H1 (cell line): Measurements from ENCODE around the gene OXSR1. TPM values are rescaled to one million over a fixed set of nuclear protein-coding genes. Genes with fewer than 3 reads are reported as not detected.

Experiments used
- CTCF ChIA-PET: fragments of 300-600 bp; sonication (Branson Sonifier 250); formaldehyde crosslinking; loops from one replicate; lab custom pipeline; 2021; ENCODE audit not compliant: partially characterized antibody; lab: Charles Lee
- POLR2A ChIA-PET: fragments of 300-600 bp; sonication (Branson Sonifier 250); formaldehyde crosslinking; loops from one replicate; lab custom pipeline; 2021; ENCODE audit warnings: inconsistent platforms; ENCODE audit not compliant: partially characterized antibody; lab: Charles Lee
- DNase-seq, 2 experiments: peaks; one replicate each; pipeline versions ENCODE4 v3.0.0 to v3.0.0-alpha.2; 2010 to 2022; ENCODE audit warnings: low spot score in 2 of 2, low read depth in 1 of 2, mixed read lengths in 1 of 2
- FAIRE-seq: peaks from 2 replicates; lab custom pipeline; 2011; peaks lifted over from hg19 to GRCh38; lab: Jason Lieb, UNC
- H2AFZ ChIP-seq: 2 replicates; pipeline ENCODE4 v1.8.1; 2012; ENCODE audit warnings: low read length, inconsistent platforms
- H2AK5ac ChIP-seq: 2 replicates; pipeline ENCODE4 v1.6.1; 2013; ENCODE audit warnings: low read depth, low read length
- H2BK120ac ChIP-seq: replicated peaks from 2 replicates; pipeline ENCODE3; 2013; ENCODE audit warnings: low read depth, low read length, inconsistent platforms
- H2BK12ac ChIP-seq: 2 replicates; pipeline ENCODE4 v1.6.1; 2013; ENCODE audit warnings: low read depth, low read length
- H2BK15ac ChIP-seq: 2 replicates; pipeline ENCODE4 v1.6.1; 2013; ENCODE audit warnings: low read length
- H2BK20ac ChIP-seq: 2 replicates; pipeline ENCODE4 v1.6.1; 2013; ENCODE audit warnings: low read length
- H2BK5ac ChIP-seq: 2 replicates; pipeline ENCODE4 v1.6.1; 2013; ENCODE audit warnings: low read depth, low read length
- H3K14ac ChIP-seq: 2 replicates; pipeline ENCODE4 v1.6.1; 2013; ENCODE audit warnings: inconsistent platforms; ENCODE audit not compliant: insufficient read length
- H3K18ac ChIP-seq: 2 replicates; pipeline ENCODE4 v1.6.1; 2013; ENCODE audit warnings: low read length; ENCODE audit errors: extremely low read depth
- H3K23ac ChIP-seq: 2 replicates; pipeline ENCODE4 v1.6.1; 2013; ENCODE audit warnings: inconsistent platforms; ENCODE audit not compliant: insufficient read length
- H3K23me2 ChIP-seq: 2 replicates; pipeline ENCODE4 v1.6.1; 2013; ENCODE audit warnings: low read depth, low read length
- H3K27ac ChIP-seq: 2 replicates; pipeline ENCODE4 v1.6.1; 2011; ENCODE audit warnings: low read depth, low read length, inconsistent platforms
- H3K27me3 ChIP-seq, 4 experiments: replicated peaks in 1 of 4; 1 replicate in 1 of 4; 2 replicates in 3 of 4; pipeline versions ENCODE4 v1.6.1 to v1.8.1; 2011 to 2013; ENCODE audit warnings: low read length in 3 of 4, mild to moderate bottlenecking in 3 of 4, inconsistent platforms in 2 of 4, mixed read lengths in 2 of 4, moderate library complexity in 1 of 4; ENCODE audit not compliant: control insufficient read depth in 3 of 4, insufficient read depth in 3 of 4; ENCODE audit errors: extremely low read depth in 1 of 4
- H3K36me3 ChIP-seq, 4 experiments: 2 replicates each; pipeline versions ENCODE4 v1.6.1 to v1.8.1; 2011 to 2013; ENCODE audit warnings: mild to moderate bottlenecking in 4 of 4, low read length in 3 of 4, moderate library complexity in 2 of 4, control low read depth in 1 of 4, inconsistent platforms in 1 of 4; ENCODE audit not compliant: insufficient read depth in 4 of 4, control insufficient read depth in 2 of 4
- H3K4ac ChIP-seq: replicated peaks from 2 replicates; pipeline ENCODE3; 2013; ENCODE audit warnings: low read length, low read depth, mixed read lengths, inconsistent platforms; ENCODE audit not compliant: insufficient read length
- H3K4me1 ChIP-seq, 4 experiments: replicated peaks in 1 of 4; 1 replicate in 1 of 4; 2 replicates in 3 of 4; pipeline versions ENCODE4 v1.6.1 to v1.8.1; 2011 to 2013; ENCODE audit warnings: low read length in 3 of 4, inconsistent platforms in 2 of 4, mixed read lengths in 1 of 4; ENCODE audit not compliant: insufficient read depth in 4 of 4, control insufficient read depth in 3 of 4
- H3K4me2 ChIP-seq, 2 experiments: 2 replicates each; pipeline versions ENCODE4 v1.6.1 to v1.8.1; 2011 to 2013; ENCODE audit warnings: low read depth in 2 of 2, low read length in 2 of 2, control low read depth in 1 of 2, inconsistent platforms in 1 of 2, mild to moderate bottlenecking in 1 of 2; ENCODE audit not compliant: insufficient read depth in 1 of 2
- H3K4me3 ChIP-seq, 4 experiments: fragments of 200-600, 300-600 bp in 1 of 4; sonication (generic), shearing (Covaris generic), sonication (Bioruptor Twin) in 1 of 4; 2 replicates each; pipeline versions ENCODE4 v1.5.1 to v1.8.1; 2011 to 2016; ENCODE audit warnings: low read length in 4 of 4, low read depth in 3 of 4, control low read depth in 2 of 4, inconsistent platforms in 2 of 4, mild to moderate bottlenecking in 2 of 4, mixed read lengths in 1 of 4, moderate library complexity in 1 of 4; ENCODE audit not compliant: insufficient read depth in 2 of 4; ENCODE audit errors: extremely low read depth in 1 of 4
- H3K56ac ChIP-seq: replicated peaks from 2 replicates; pipeline ENCODE3; 2013; ENCODE audit warnings: low read depth, mild to moderate bottlenecking, mixed read lengths, low read length, inconsistent platforms; ENCODE audit not compliant: insufficient read length
- H3K79me1 ChIP-seq: 2 replicates; pipeline ENCODE4 v1.6.1; 2013; ENCODE audit warnings: low read depth, low read length, control low read depth
- H3K79me2 ChIP-seq, 2 experiments: 2 replicates each; pipeline versions ENCODE4 v1.6.1 to v1.8.1; 2012 to 2013; ENCODE audit warnings: low read length in 2 of 2, mild to moderate bottlenecking in 2 of 2, inconsistent platforms in 1 of 2; ENCODE audit not compliant: insufficient read depth in 2 of 2, control insufficient read depth in 1 of 2
- H3K9ac ChIP-seq, 4 experiments: replicated peaks in 1 of 4; 1 replicate in 1 of 4; 2 replicates in 3 of 4; pipeline versions ENCODE4 v1.6.1 to v1.8.1; 2011 to 2013; ENCODE audit warnings: low read depth in 3 of 4, low read length in 3 of 4, control low read depth in 2 of 4, mild to moderate bottlenecking in 2 of 4, moderate library complexity in 2 of 4, inconsistent platforms in 1 of 4; ENCODE audit errors: extremely low read depth in 1 of 4
- H3K9me3 ChIP-seq, 2 experiments: 2 replicates each; pipeline versions ENCODE4 v1.6.1 to v1.8.1; 2012 to 2013; ENCODE audit warnings: mild to moderate bottlenecking in 2 of 2, moderate library complexity in 2 of 2, control low read depth in 1 of 2, inconsistent platforms in 1 of 2, low read depth in 1 of 2, low read length in 1 of 2, mixed read lengths in 1 of 2; ENCODE audit not compliant: insufficient read depth in 2 of 2
- H4K20me1 ChIP-seq, 2 experiments: replicated peaks in 1 of 2; 2 replicates each; pipeline versions ENCODE3 to v1.8.1; 2011 to 2013; ENCODE audit warnings: inconsistent platforms in 2 of 2, low read length in 2 of 2, mild to moderate bottlenecking in 1 of 2; ENCODE audit not compliant: insufficient read depth in 2 of 2, control insufficient read depth in 1 of 2
- H4K5ac ChIP-seq: 2 replicates; pipeline ENCODE4 v1.6.1; 2013; ENCODE audit warnings: low read length, low read depth, mixed read lengths, inconsistent platforms; ENCODE audit not compliant: insufficient read length
- H4K8ac ChIP-seq: 2 replicates; pipeline ENCODE4 v1.8.0; 2013; ENCODE audit warnings: mild to moderate bottlenecking, moderate library complexity, low read length, inconsistent platforms; ENCODE audit not compliant: insufficient read depth; ENCODE audit errors: extremely low read depth
- H4K91ac ChIP-seq: replicated peaks from 2 replicates; pipeline ENCODE3; 2013; ENCODE audit warnings: low read length, mixed read lengths, inconsistent platforms; ENCODE audit not compliant: insufficient read length
- CTCF ChIP-seq, 3 experiments: IDR thresholded peaks; 1 replicate in 2 of 3; 2 replicates in 1 of 3; pipeline versions ENCODE4 v1.5.1 to v1.6.1; 2011; ENCODE audit warnings: low read length in 3 of 3, mild to moderate bottlenecking in 3 of 3, inconsistent platforms in 2 of 3, low read depth in 1 of 3, moderate library complexity in 1 of 3; ENCODE audit not compliant: insufficient read depth in 1 of 3; ENCODE audit errors: control extremely low read depth in 1 of 3
- PHF8 ChIP-seq: fragments of 200-600 bp; sonication (generic); conservative IDR thresholded peaks from 2 replicates; pipeline ENCODE4 v1.7.1; 2012; ENCODE audit warnings: low read depth, mild to moderate bottlenecking, inconsistent platforms, low read length, moderate library complexity
- SP2 ChIP-seq: IDR thresholded peaks from 2 replicates; pipeline ENCODE4 v1.6.1; 2012; ENCODE audit warnings: mild to moderate bottlenecking, low read length, inconsistent platforms
- WGBS, 2 experiments: shearing (Covaris generic) in 1 of 2; methylation state at CpG; one replicate each; pipeline versions ENCODE4 v1.1.6 to v1.1.7; 2013 to 2015; ENCODE audit warnings: low lambda C conversion rate in 2 of 2, mixed read lengths in 2 of 2, inconsistent platforms in 1 of 2, low coverage in 1 of 2, missing lambda C conversion rate in 1 of 2; ENCODE audit not compliant: insufficient replicate concordance in 2 of 2, insufficient coverage in 1 of 2, insufficient read length in 1 of 2; ENCODE audit errors: extremely low coverage in 1 of 2, missing lambda C conversion rate in 1 of 2; 5-methylcytosine and 5-hydroxymethylcytosine counted together
- polyA plus RNA-seq, 7 experiments: library from polyadenylated mRNA; depleted of rRNA in 3 of 7; stranded (reverse) in 5 of 7; unstranded in 2 of 7; fragments of >200 nt in 5 of 7; fragments of 200-250 nt in 2 of 7; gene quantifications; 1 replicate in 5 of 7; 2 replicates in 1 of 7; 4 replicates in 1 of 7; pipeline versions ENCODE4 v1.2.1 to v1.2.3, GENCODE V29; 2011 to 2013; ENCODE audit warnings: missing spikeins in 2 of 7, mixed read lengths in 2 of 7
- total RNA-seq: library from RNA; stranded (reverse); fragmentation: NEBNext Ultra II Directional; extraction: Animal tissue kit (Norgen Biotek cat#: 25700); gene quantifications from 2 replicates; pipeline ENCODE4 v1.2.1, GENCODE V29; 2021

OXSR1 gene
- total and polyA plus RNA-seq, 2 of the 8 experiments (the other 6 are each of a cell fraction or from before 2014, with no cell fraction given) = 25.1 to 47.0 TPM

DNA sequence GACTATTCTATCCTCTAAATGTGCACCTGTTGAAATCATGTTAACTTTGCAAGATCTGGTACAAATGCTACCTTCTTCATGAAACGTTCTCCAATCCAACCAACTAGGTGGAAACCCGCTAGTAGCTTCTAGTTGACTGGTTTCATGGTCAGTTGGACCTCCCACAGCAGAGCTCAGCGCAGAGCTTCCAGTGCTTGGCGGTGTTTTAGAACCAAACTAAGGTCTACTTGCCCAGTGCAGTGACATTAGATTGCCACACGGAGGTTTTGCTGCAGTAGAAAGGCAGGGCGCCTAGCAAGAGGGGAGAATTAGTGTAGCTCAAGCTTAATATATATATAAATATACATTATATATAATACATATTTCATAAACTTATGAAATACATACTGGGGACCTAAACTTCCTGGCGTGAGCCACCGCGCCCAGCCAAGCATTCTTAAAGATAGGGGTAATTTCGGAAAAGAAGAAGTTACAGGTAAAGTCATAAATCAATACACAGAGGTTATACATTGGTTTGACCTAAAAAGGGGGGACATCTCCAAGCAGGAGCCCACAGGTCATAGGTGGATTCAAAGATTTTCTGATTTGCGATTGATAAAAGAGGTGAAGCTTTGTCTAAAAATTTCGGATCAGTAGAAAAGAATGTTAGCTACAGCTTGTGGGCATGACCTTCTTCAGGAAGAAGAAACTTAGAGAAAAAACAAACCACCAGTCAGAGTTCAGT lies 2.1 kb upstream of the OXSR1 start:
- H3K56ac ChIP-seq = no peak overlapping the region
- no peak for DNase-seq
- WGBS, 2 experiments = 83% methylated on average over 12 of the region's 12 CpGs; no CpG with 5 or more reads in 1 of the 2 experiments
- peak in 1 of 3 experiments; percentile 16; a peak in 2 of 4 replicates for TF ChIP-seq CTCF (IDR thresholded peaks at IDR 0.05; ENCODE audit: control extremely low read depth in 1 of 3, insufficient read depth in 1 of 3, low read depth in 1 of 3, low read length in 3 of 3)
- TF ChIP-seq SP2 = no peak
- no peak for TF ChIP-seq PHF8
- FAIRE-seq = no peak
- peaks cover 0 to 2% (median 0%) of the 10 kb centered on the region in 4 experiments; a peak in 3 of 7 replicates for H3K4me1 ChIP-seq
- H3K9me3 ChIP-seq = no peaks in the 10 kb centered on the region
- H4K8ac ChIP-seq = no peak overlapping the region
- no peak overlapping the region; a peak in 1 of 4 replicates for H3K4me2 ChIP-seq
- no peak overlapping the region for H2BK120ac ChIP-seq
- H3K14ac ChIP-seq = no peak overlapping the region
- H3K79me1 ChIP-seq = no peaks in the 10 kb centered on the region; the same call in 1 of the 2 replicates
- no peak overlapping the region for H2BK12ac ChIP-seq
- no peak overlapping the region for H2BK5ac ChIP-seq
- no peak overlapping the region for H2AK5ac ChIP-seq
- H2BK15ac ChIP-seq = no peak overlapping the region
- no peaks in the 10 kb centered on the region for H3K36me3 ChIP-seq
- H2BK20ac ChIP-seq = no peak overlapping the region
- no peak overlapping the region for H3K27ac ChIP-seq
- H4K91ac ChIP-seq = no peak overlapping the region
- ChIA-PET POLR2A (interaction anchor here (1.4 to 4.1 kb wide), 3 partner anchors 26 to 183 kb away, joined by 3 to 38 read pairs (median 3); partner anchors contain the start of genes ACAA1, MYD88 and XYLB), CTCF (interaction anchor here (0.8 to 3.2 kb wide), 19 partner anchors 9 to 499 kb away, joined by 3 to 11 read pairs (median 3); partner anchors contain the start of genes ACAA1 and SLC22A14)
- no peak overlapping the region for H3K4ac ChIP-seq
- no peak overlapping the region for H4K5ac ChIP-seq
- no peak overlapping the region for H2AFZ ChIP-seq
- no peaks in the 10 kb centered on the region for H3K27me3 ChIP-seq
- no peak overlapping the region for H3K9ac ChIP-seq
- peaks cover 4 to 24% of the 10 kb centered on the region in 2 experiments for H3K79me2 ChIP-seq
- H4K20me1 ChIP-seq = peaks cover 0 to 6% of the 10 kb centered on the region in 2 experiments
- H3K4me3 ChIP-seq = no peak overlapping the region
- H3K23ac ChIP-seq = no peak overlapping the region
- H3K23me2 ChIP-seq = peaks cover 14% of the 10 kb centered on the region; the same call in 1 of the 2 replicates
- H3K18ac ChIP-seq = no peak overlapping the region
